Effector memory CD4-positive, alpha-beta T cell (primary cell): Measurements from ENCODE around the gene NEUROG1.

ENCODE experiments used
- DNase-seq, 3 donors: peaks; one replicate each; pipeline ENCODE4 v3.0.0-alpha.2; 2020
- H3K27ac ChIP-seq: 2 replicates; pipeline ENCODE4 v1.7.0; 2013; ENCODE audit warnings: mild to moderate bottlenecking, low read length, moderate library complexity; ENCODE audit not compliant: insufficient read depth, poor library complexity, severe bottlenecking
- H3K27me3 ChIP-seq: replicated peaks from 2 replicates; pipeline ENCODE4 v1.7.0; 2013; ENCODE audit warnings: mild to moderate bottlenecking, low read length; ENCODE audit not compliant: insufficient read depth, control insufficient read depth, poor library complexity, severe bottlenecking
- H3K36me3 ChIP-seq: 2 replicates; pipeline ENCODE4 v1.7.0; 2013; ENCODE audit warnings: mild to moderate bottlenecking, low read length, moderate library complexity; ENCODE audit not compliant: control insufficient read depth, insufficient read depth
- H3K4me1 ChIP-seq: 2 replicates; pipeline ENCODE4 v1.7.0; 2013; ENCODE audit warnings: low read length, mild to moderate bottlenecking; ENCODE audit not compliant: control insufficient read depth, insufficient read depth, poor library complexity, severe bottlenecking
- H3K4me3 ChIP-seq: 2 replicates; pipeline ENCODE4 v1.7.0; 2013; ENCODE audit warnings: low read length, low read depth, mild to moderate bottlenecking; ENCODE audit not compliant: insufficient read depth, poor library complexity, severe bottlenecking
- H3K9me3 ChIP-seq: 2 replicates; pipeline ENCODE4 v1.7.0; 2013; ENCODE audit warnings: mild to moderate bottlenecking, low read length, moderate library complexity; ENCODE audit not compliant: control insufficient read depth

Gene NEUROG1

GRCh38 chr5:135521964-135522363 lies 13.8 kb downstream of the NEUROG1 start:
- no peak for DNase-seq
- no peak overlapping the region for H3K27ac ChIP-seq
- H3K27me3 ChIP-seq = no peaks in the 10 kb centered on the region
- no peaks in the 10 kb centered on the region for H3K9me3 ChIP-seq
- no peaks in the 10 kb centered on the region for H3K36me3 ChIP-seq
- H3K4me3 ChIP-seq = no peak overlapping the region
- H3K4me1 ChIP-seq = no peaks in the 10 kb centered on the region

DNA sequence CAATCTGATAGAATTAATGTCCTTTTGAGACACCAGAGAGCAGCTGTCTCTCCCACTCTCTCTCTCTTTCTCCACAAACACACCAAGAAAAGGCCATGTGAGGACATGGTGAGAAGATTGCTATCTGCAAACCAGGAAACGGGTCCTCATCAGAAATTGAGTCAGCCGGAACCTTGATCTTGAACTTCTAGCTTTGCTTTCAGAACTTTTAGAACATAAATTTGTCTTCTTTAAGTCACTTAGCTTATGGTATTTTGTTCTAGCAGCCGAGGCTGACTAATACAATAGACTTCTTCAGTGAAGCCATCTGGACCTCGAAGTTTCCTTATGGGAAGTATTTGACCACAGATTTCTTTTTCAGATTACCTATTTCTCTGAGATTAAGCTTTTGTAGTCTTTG lies 18.1 kb downstream of the NEUROG1 start:
- no peaks in the 10 kb centered on the region for H3K9me3 ChIP-seq
- H3K4me3 ChIP-seq = no peak overlapping the region
- no peaks in the 10 kb centered on the region for H3K27me3 ChIP-seq
- no peaks in the 10 kb centered on the region for H3K36me3 ChIP-seq
- H3K4me1 ChIP-seq = no peaks in the 10 kb centered on the region
- no peak for DNase-seq
- H3K27ac ChIP-seq = no peak overlapping the region

DNA sequence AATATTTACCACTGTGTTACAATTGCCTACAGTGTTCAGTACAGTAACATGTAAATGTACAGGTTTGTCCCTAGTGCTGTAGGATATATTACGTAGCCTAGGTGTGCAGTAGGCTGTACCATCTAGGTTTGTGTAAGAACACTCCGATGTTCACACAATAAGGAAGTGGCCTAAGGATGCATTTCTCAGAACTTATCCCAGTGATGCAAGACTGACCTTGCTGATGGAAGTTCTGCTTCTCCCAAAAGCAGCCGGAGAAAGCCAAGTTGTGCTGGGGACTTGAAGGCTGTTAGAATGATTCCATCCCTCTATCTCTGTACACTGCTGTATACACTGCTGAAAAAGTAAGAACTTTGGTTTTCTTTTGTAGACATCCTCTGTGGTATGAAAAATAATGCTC lies 21.6 kb downstream of the NEUROG1 start:
- Histone ChIP-seq H3K4me3 (no peak overlapping the region), H3K27ac (no peak overlapping the region), H3K4me1 (no peaks in the 10 kb centered on the region), H3K9me3 (no peaks in the 10 kb centered on the region), H3K36me3 (no peaks in the 10 kb centered on the region), H3K27me3 (no peaks in the 10 kb centered on the region)
- DNase-seq = no peak

DNA sequence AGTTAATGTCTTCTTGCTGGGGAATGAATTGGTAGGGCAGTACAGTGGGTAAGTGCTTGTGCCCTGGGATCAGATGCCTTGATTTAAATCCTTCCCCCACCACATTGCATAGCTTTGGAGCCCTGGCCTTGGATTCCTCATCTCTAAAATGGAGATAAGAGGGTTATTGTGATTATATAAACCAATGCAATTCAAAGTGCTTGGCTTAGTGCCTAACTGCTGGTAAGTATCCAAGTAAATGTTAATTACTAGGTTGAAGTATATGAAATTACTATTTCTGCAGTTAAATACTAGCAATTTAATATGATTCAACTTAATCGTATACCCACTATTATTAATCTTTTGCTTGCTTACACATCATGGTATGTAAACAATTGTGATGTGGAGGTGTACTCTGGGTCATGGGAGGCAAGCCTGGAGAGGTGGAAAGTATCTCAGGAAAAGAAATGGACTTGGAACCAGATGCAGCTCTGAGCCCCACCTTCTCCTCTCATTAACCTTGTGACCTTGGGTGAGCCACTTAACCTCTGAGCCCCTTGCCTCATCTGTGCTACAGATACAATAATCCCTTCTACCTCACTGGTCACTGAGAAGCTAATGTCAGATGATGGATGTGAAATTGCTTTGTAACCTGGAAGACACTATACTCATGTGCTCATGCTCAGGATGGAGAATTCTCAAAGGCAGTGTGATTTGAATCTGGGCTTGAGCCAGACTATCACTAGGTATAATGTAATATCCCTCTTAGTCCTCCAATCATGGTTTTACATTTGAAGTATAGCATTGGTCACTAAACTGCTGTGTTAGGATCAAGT lies 23.8 kb downstream of the NEUROG1 start:
- Histone ChIP-seq H3K27me3 (no peaks in the 10 kb centered on the region), H3K4me1 (no peaks in the 10 kb centered on the region), H3K4me3 (no peak overlapping the region), H3K36me3 (no peaks in the 10 kb centered on the region), H3K27ac (no peak overlapping the region), H3K9me3 (no peaks in the 10 kb centered on the region)
- no peak for DNase-seq

DNA sequence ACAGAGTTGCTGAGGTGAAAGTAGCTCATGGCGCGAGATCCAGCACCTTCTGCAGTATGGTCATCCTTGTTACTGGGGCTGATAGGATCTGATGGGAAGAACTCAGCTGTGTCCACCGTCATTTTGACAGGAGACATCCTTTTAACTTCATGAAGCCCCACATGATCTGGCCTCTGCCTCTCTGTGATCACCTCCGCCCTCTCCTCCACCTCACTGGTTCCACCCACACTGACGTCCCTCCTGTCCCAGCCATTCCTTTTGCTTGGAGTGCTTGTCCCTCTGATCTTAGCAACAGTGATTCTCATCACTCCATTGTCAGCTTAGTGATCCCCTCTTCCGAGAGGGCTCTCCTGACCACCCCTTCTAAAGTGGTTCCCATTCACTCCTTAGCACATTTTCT lies 25.8 kb downstream of the NEUROG1 start:
- Histone ChIP-seq H3K4me3 (no peak overlapping the region), H3K4me1 (no peaks in the 10 kb centered on the region), H3K27me3 (no peaks in the 10 kb centered on the region), H3K9me3 (no peaks in the 10 kb centered on the region), H3K27ac (no peak overlapping the region), H3K36me3 (no peaks in the 10 kb centered on the region)
- no peak for DNase-seq

DNA sequence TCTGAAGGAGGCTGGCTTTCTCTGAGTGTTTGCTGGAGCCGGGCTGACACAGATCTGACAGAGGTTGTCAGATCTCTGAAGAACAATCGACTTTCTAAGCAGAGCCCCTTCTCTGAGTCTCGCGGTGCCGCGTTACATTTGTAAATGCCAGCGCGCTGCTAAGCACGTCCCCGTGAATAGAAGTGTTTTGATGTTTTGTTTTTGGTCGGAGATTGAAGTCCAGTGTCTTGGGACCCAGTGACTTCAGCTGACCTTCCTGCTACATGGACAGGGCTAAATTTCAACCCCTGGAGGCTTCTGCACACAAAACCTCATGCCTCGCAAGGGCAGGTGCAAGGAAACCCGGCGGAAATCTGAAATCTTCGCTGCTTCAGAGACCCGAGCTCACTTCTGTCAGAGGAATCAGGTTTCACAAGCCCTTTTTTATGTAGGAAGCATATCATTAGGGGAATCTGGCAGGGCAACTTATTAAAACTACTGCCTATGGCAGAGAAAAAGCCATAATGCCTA lies 27.2 kb downstream of the NEUROG1 start:
- Histone ChIP-seq H3K4me1 (no peaks in the 10 kb centered on the region), H3K27ac (no peak overlapping the region), H3K27me3 (no peaks in the 10 kb centered on the region), H3K4me3 (no peak overlapping the region), H3K9me3 (no peaks in the 10 kb centered on the region), H3K36me3 (no peaks in the 10 kb centered on the region)
- no peak for DNase-seq

- H3K27me3 ChIP-seq = no peaks in the 10 kb centered on the region
- H3K4me3 ChIP-seq = no peak overlapping the region
- no peaks in the 10 kb centered on the region for H3K4me1 ChIP-seq
- no peak for DNase-seq
- no peaks in the 10 kb centered on the region for H3K36me3 ChIP-seq
- H3K9me3 ChIP-seq = no peaks in the 10 kb centered on the region
- H3K27ac ChIP-seq = no peak overlapping the region
Measured at GRCh38 chr5:135505973-135506372, 29.8 kb downstream of the NEUROG1 start.

- no peaks in the 10 kb centered on the region for H3K9me3 ChIP-seq
- H3K27me3 ChIP-seq = no peaks in the 10 kb centered on the region
- no peaks in the 10 kb centered on the region for H3K4me1 ChIP-seq
- no peaks in the 10 kb centered on the region for H3K36me3 ChIP-seq
- DNase-seq = no peak
- no peak overlapping the region for H3K4me3 ChIP-seq
- no peak overlapping the region for H3K27ac ChIP-seq
Measured at GRCh38 chr5:135504376-135504775, 31.4 kb downstream of the NEUROG1 start.

GRCh38 chr5:135503871-135504270 lies 31.9 kb downstream of the NEUROG1 start:
- no peak overlapping the region for H3K4me3 ChIP-seq
- H3K27me3 ChIP-seq = no peaks in the 10 kb centered on the region
- no peak overlapping the region for H3K27ac ChIP-seq
- H3K4me1 ChIP-seq = no peaks in the 10 kb centered on the region
- DNase-seq = no peak
- H3K9me3 ChIP-seq = no peaks in the 10 kb centered on the region
- no peaks in the 10 kb centered on the region for H3K36me3 ChIP-seq

DNA sequence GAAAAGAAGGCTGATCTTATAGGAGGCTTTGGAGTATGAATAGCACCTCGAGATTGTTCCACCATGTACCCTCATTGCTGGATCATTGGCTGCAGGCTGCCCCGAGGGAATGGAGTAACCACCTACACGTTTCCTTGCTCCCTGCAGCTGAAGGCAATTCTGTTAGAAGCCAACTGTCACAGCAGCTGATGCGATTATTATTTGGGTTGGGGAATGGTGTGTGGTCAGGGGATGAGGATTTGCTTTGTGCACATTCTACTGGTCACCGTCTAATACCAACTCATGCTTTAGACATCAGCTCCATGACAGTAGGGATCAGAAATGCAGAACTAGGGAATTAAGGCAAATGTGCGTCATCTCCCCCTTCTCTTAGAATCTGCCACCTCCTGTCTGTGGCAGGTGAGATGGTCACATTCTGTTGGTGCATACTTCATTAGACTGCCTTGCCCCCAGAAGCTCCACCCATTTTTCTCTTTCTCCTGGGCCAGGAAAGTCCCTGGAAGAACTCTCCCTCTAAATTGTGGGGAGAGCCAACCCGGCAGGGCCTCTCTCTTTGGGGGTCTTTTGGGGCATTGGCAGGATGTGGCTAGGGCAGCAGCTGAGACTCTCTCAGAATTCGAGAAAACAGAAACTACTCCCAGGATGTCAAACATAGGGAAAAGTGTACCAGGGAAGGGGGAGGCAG lies 32.8 kb downstream of the NEUROG1 start:
- no peak for DNase-seq
- Histone ChIP-seq H3K36me3 (no peaks in the 10 kb centered on the region), H3K4me3 (no peak overlapping the region), H3K27me3 (no peaks in the 10 kb centered on the region), H3K27ac (no peak overlapping the region), H3K9me3 (no peaks in the 10 kb centered on the region), H3K4me1 (no peaks in the 10 kb centered on the region)
